HG02884 (cell line): ENCODE measurements around the gene PSMB10.
"Not testable (repeated sequence)": the region's sequence is repeated elsewhere in the genome, so short reads cannot be mapped to it uniquely, and the experiment has no call there.

ENCODE experiments used
- ATAC-seq: cut with Tn5 transposase; IDR thresholded peaks from one replicate; pipeline ENCODE4 v1.9.1; 2021; ENCODE audit warnings: mild to moderate bottlenecking, moderate library complexity; ENCODE audit not compliant: unreplicated experiment

Gene PSMB10

DNA sequence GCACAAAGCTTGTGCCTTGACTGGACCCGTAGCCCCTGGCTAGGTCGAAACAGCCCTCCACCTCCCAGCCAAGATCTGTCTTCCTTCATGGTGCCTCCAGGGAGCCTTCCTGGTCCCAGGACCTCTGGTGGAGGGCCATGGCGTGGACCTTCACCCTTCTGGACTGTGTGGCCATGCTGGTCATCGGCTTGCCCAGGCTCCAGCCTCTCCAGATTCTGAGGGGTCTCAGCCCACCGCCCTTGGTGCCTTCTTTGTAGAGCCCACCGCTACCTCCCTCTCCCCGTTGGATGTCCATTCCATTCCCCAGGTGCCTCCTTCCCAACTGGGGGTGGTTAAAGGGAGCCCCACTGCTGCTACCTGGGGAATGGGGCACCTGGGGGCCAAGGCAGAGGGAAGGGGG lies 8.5 kb downstream of the PSMB10 start:
- ATAC-seq = no peak

DNA sequence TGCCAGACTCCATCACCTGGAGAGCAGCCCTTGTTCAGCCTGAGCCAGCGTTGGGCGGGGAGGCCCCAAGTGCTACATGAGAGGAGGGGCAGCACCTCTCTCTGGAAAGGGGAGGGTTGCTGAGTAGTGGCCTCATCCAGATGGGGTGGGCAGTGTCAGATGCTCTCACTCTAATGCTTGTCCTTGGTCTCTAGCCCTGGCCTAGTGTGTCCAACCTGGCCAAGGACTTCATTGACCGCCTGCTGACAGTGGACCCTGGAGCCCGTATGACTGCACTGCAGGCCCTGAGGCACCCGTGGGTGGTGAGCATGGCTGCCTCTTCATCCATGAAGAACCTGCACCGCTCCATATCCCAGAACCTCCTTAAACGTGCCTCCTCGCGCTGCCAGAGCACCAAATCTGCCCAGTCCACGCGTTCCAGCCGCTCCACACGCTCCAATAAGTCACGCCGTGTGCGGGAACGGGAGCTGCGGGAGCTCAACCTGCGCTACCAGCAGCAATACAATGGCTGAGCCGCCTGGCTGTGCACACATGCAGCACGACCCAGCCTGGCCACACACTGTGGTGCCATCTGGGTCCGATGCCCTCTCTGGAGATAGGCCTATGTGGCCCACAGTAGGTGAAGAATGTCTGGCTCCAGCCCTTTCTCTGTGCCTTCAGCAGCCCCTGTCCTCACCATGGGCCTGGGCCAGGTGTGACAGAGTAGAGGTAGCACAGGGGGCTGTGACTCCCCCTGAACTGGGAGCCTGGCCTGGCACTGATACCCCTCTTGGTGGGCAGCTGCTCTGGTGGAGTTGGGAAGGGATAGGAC lies 9.3 kb downstream of the PSMB10 start:
- no peak for ATAC-seq

DNA sequence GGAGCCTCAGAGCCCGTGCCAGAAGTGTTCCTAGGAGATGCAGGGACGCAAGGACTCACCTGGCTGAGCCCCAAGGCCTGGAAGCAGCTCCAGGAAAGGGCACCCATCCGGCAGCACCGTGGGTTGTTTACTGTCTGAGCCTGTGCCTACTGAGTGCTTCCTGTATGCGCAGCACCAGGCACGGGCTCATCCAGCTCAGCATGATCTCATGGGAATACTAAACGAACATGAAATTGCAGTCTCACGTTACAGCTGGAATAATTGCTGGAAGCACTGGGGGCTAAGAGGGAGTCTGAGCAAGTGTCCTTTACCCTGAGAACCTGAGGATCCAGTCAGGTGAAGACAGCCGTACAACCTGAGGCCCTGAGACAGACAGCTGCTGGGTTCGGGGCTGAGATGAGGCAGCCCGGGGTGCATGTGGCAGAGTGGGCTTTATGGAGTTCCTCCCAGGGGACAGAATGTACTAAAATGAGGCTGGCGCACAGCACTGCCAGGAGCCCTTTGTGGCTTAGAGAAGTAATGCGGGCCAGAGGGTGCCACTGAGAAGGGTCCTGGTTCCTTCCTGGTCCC lies 10.4 kb downstream of the PSMB10 start:
- ATAC-seq = no peak

- no peak for ATAC-seq
These were observed 12.3 kb downstream of the PSMB10 start for GRCh38 chr16:67924140-67924906.

DNA sequence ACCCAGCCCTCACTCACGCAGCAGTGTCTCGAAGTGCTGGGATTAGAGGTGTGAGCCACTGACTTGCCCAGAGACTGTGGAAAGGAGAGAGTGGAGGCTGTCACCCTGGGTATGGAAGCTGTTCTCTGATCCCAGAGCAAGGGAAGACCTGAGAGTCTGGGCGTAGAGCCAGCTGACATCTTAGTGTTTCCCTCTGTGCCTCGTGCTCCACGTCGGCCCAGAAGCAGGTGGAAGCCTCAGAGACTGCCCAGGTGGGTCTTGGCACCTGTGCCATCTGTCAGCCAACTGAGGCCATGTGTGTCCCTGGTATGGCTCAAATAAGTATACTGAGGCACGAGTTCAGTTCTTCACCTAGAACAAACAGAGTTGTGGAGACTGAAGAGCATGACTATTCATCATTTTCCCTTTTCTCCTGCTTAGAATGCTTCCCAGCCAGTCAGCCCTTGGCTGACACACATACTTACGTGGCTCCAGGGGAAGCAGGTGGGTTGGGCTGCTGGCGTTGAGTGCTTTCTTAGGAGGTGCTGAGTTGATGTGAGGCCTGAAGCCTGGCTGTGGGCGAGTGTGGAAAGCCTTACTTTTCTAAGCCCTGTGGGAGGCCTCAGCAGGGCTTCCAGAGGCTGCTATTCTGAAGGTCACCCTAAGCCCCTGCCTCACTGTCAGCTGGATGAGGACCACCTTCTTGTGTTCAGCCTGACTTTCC lies 13.1 kb downstream of the PSMB10 start:
- ATAC-seq = no peak

DNA sequence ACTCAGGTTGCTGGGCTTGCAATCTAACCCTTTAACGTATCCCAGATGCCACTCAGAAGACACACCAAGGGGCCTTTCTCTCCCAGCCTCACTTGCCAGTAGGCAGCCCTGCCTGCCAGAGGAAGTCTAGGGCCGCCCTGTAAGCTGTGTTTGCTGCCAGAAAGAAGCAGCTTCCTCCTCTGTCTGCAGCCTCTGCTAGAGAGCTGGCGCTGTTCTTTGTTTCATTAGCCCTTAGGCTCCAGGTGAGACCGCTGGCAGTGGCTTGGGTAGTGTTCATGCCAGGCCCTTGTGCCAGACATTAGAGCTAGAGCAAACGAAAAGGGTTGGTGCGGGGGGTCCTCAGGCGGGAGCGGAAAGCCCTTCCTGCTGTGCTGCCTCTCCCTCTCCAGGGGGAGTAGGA lies 13.9 kb downstream of the PSMB10 start:
- ATAC-seq = no peak

GRCh38 chr16:67922221-67922620 lies 14.4 kb downstream of the PSMB10 start:
- no peak for ATAC-seq

- ATAC-seq = no peak
These were observed 16.9 kb downstream of the PSMB10 start for GRCh38 chr16:67919622-67920221.

GRCh38 chr16:67917852-67918236 lies 18.8 kb downstream of the PSMB10 start:
- no peak for ATAC-seq

GRCh38 chr16:67917140-67917851 lies 19.4 kb downstream of the PSMB10 start:
- ATAC-seq = no peak

GRCh38 chr16:67915831-67916723 lies 20.6 kb downstream of the PSMB10 start:
- no peak for ATAC-seq

DNA sequence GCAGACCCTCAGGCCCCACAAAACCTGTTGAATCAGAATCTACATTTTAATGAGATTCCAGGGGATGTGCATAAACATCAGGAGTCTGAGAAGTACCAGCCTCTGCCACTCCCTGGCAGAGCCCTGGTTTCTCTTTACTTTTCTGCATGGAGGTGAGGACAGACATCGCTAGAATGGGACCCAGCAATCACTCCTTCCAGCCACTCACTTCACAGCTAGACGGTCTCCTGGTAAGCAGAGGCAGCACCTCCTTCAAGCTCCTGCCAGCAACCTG lies 21.2 kb downstream of the PSMB10 start:
- not testable (repeated sequence) for ATAC-seq

GRCh38 chr16:67914758-67915495 lies 21.7 kb downstream of the PSMB10 start:
- no peak for ATAC-seq

- ATAC-seq = no peak
These were observed 26.5 kb downstream of the PSMB10 start for GRCh38 chr16:67910158-67910557.

- no peak for ATAC-seq
These were observed 27.5 kb downstream of the PSMB10 start for GRCh38 chr16:67909056-67909742.

- ATAC-seq = no peak
These were observed 29.1 kb downstream of the PSMB10 start for GRCh38 chr16:67907397-67908180.

- ATAC-seq = no peak
These were observed 33.8 kb downstream of the PSMB10 start for GRCh38 chr16:67902831-67903230.
